GM18505 (cell line): ENCODE measurements around the gene PAPOLA.
"Not testable (repeated sequence)": the region's sequence is repeated elsewhere in the genome, so short reads cannot be mapped to it uniquely, and the experiment has no call there.

Experiments
- ATAC-seq: cut with Tn5 transposase; IDR thresholded peaks from one replicate; pipeline ENCODE4 v1.9.1; 2021; ENCODE audit not compliant: unreplicated experiment
- POLR2A ChIP-seq: IDR thresholded peaks from 4 replicates; pipeline ENCODE4 v1.6.1; 2011; ENCODE audit warnings: borderline replicate concordance; ENCODE audit not compliant: insufficient read depth, insufficient read length; ENCODE audit errors: extremely low read depth

PAPOLA gene

GRCh38 chr14:96484399-96484798, 17.8 kb upstream of the PAPOLA start:
- no peak for TF ChIP-seq POLR2A
- ATAC-seq: no peak

DNA sequence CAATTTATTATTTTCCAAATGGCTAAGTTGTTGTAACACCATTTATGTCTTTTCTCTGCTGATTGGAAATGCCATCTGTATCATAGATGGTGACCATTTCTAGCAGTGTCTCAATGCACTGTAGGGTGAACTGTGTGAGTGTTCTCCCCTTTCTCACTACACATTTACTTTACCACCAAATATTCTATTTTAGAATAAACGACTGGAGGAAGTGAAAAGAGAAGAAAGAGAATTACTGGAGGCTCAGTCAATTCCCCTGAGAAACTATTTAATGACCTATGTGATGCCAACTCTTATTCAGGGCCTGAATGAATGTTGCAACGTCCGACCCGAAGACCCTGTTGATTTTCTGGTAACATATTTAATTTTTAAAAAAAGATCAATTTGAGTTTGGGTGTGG, 15.5 kb upstream of the PAPOLA start:
- TF ChIP-seq POLR2A: no peak
- ATAC-seq: no peak

GRCh38 chr14:96489327-96489726, 12.9 kb upstream of the PAPOLA start:
- TF ChIP-seq POLR2A: no peak
- ATAC-seq: no peak

- ATAC-seq: no peak
- TF ChIP-seq POLR2A: no peak
These were observed 9.0 kb upstream of the PAPOLA start for GRCh38 chr14:96493178-96493577.

- TF ChIP-seq POLR2A: no peak
- no peak for ATAC-seq
These were observed 7.9 kb upstream of the PAPOLA start for GRCh38 chr14:96494331-96494730.

GRCh38 chr14:96497087-96497486, 5.1 kb upstream of the PAPOLA start:
- no peak for ATAC-seq
- TF ChIP-seq POLR2A: peak; percentile 26

GRCh38 chr14:96497586-96497985, 4.6 kb upstream of the PAPOLA start:
- no peak for TF ChIP-seq POLR2A
- no peak for ATAC-seq

DNA sequence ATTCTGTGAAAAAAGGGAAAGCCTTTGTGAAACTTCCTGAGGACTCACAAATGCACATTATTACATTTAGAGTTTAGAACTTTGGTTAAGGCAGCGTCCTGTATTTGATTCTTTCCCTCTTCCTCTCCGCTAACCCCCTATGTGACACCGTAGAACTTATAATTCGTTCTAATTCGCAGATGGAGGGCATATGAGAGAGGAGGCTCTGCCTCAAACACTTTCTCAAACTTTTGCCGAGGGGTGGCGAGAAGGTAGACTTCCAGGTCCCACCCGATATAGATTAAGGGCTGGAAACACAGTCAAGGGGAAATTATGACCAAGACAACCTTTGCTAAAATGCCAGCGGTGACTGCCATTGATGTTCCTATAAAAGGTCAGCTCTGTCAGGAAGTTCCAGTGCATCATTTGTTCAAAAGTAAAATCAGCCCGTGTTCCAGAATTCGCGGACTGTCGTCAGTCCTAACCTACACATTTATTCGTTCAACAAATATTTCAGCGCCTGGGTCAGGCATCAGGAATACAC, 904 bp upstream of the PAPOLA start:
- TF ChIP-seq POLR2A: no peak
- no peak for ATAC-seq

- no peak for TF ChIP-seq POLR2A
- peak; percentile 30 for ATAC-seq
These were observed 581 bp downstream of the PAPOLA start for GRCh38 chr14:96502621-96503305.

- no peak for ATAC-seq
- TF ChIP-seq POLR2A: no peak
These were observed 1.1 kb downstream of the PAPOLA start for GRCh38 chr14:96503306-96503679.

DNA sequence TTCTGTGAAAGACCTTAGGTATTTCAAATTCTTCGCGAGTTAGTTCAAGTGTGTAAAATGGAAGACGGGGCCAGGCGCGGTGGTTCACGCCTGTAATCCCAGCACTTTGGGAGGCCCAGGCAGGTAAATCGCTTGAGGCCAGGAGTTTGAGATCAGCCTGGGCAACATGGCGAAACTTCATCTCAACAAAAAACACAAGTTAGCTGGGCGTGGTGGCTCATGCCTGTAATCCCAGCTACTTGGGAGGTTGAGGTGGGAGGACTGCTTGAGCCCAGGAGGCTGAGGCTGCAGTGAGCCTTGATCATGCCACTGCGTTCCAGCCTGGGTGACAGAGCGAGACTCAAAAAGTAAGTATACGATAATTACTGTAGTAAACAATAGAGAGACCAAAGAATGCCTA, 2.2 kb downstream of the PAPOLA start:
- ATAC-seq: not testable (repeated sequence)

GRCh38 chr14:96507723-96508122, 5.5 kb downstream of the PAPOLA start:
- ATAC-seq: no peak
- no peak for TF ChIP-seq POLR2A

- no peak for ATAC-seq
- no peak for TF ChIP-seq POLR2A
These were observed 6.7 kb downstream of the PAPOLA start for GRCh38 chr14:96508900-96509299.

DNA sequence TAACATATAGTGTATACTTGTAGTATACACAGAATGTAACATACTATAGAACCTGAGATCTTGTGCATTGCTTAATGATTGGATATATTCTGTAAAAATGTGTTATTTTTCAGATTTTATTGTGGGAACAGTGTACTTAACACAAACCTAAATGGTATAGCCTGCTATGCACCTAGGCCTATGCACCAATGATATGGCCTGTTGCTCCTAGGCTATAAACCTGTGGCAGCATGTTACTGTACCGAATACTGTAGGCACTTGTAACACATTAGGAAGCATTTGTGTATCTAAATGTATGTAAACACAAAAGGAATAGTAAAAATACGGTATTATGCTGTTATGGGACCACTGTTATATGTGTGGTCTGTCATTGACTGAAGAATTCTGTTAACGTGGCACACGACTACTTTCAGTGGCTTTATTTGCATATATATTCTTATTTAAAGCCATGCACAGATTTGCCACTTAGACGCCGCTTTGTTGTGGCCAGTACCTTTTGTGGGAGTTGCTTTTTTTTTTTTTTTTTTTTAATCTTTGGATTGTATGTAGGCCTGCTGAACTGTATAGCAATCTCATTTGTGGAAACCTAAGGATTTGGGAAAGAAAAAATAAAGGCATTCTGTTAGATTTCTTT, 7.4 kb downstream of the PAPOLA start:
- peak; percentile 42 for ATAC-seq
- TF ChIP-seq POLR2A: no peak

- no peak for TF ChIP-seq POLR2A
- no peak for ATAC-seq
These were observed 9.0 kb downstream of the PAPOLA start for GRCh38 chr14:96511146-96511545.

GRCh38 chr14:96511667-96512066, 9.5 kb downstream of the PAPOLA start:
- TF ChIP-seq POLR2A: no peak
- ATAC-seq: no peak
